Measurements from ENCODE around the gene TBL1Y.

The TBL1Y gene

GRCh38 chrY:6967736-6968135 lies 57.2 kb downstream of the TBL1Y start:
- TF ChIP-seq FOXK2 (IDR thresholded peaks at IDR 0.05) (no peak), FOXA1 (IDR thresholded peaks at IDR 0.05) (no peak), FOXM1 (IDR thresholded peaks at IDR 0.05; ENCODE audit: borderline replicate concordance) (no peak), PKNOX1 (IDR thresholded peaks at IDR 0.05) (no peak), TARDBP (IDR thresholded peaks at IDR 0.05) (no peak), L3MBTL2 (conservative IDR thresholded peaks at IDR 0.05) (no peak), BHLHE40 (IDR thresholded peaks at IDR 0.05; ENCODE audit: borderline replicate concordance) (no peak), NFRKB (IDR thresholded peaks at IDR 0.05) (no peak), SP1 (IDR thresholded peaks at IDR 0.05) (no peak), ELF4 (IDR thresholded peaks at IDR 0.05) (no peak), CTBP1 (IDR thresholded peaks at IDR 0.05; ENCODE audit: borderline replicate concordance) (no peak), LEF1 (IDR thresholded peaks at IDR 0.05; ENCODE audit: borderline replicate concordance) (no peak), ARNT (IDR thresholded peaks at IDR 0.05) (no peak)

GRCh38 chrY:6968191-6968590 lies 57.7 kb downstream of the TBL1Y start:
- no peak for DNase-seq (ENCODE audit: extremely low spot score)
- POLR2A ChIA-PET = no interaction called here
- TF ChIP-seq FOXK2 (IDR thresholded peaks at IDR 0.05) (no peak), NFRKB (IDR thresholded peaks at IDR 0.05) (no peak), FOXM1 (IDR thresholded peaks at IDR 0.05; ENCODE audit: borderline replicate concordance) (no peak), CTBP1 (IDR thresholded peaks at IDR 0.05; ENCODE audit: borderline replicate concordance) (no peak), ZNF384 (IDR thresholded peaks at IDR 0.05) (no peak), ARNT (IDR thresholded peaks at IDR 0.05) (no peak), FOXA1 (IDR thresholded peaks at IDR 0.05) (no peak), BHLHE40 (IDR thresholded peaks at IDR 0.05; ENCODE audit: borderline replicate concordance) (no peak), L3MBTL2 (conservative IDR thresholded peaks at IDR 0.05) (no peak), ELF4 (IDR thresholded peaks at IDR 0.05) (no peak), LEF1 (IDR thresholded peaks at IDR 0.05; ENCODE audit: borderline replicate concordance) (no peak), HDGF (IDR thresholded peaks at IDR 0.05; ENCODE audit: borderline replicate concordance) (no peak), SP1 (IDR thresholded peaks at IDR 0.05) (no peak), TARDBP (IDR thresholded peaks at IDR 0.05) (no peak)
- CTCF ChIA-PET = no interaction called here

More at GRCh38 chrY:6967736-6968135, 57.2 kb downstream of the TBL1Y start:
- DNase-seq (ENCODE audit: extremely low spot score) = no peak
- POLR2A ChIA-PET = no interaction called here
- CTCF ChIA-PET = no interaction called here

DNA sequence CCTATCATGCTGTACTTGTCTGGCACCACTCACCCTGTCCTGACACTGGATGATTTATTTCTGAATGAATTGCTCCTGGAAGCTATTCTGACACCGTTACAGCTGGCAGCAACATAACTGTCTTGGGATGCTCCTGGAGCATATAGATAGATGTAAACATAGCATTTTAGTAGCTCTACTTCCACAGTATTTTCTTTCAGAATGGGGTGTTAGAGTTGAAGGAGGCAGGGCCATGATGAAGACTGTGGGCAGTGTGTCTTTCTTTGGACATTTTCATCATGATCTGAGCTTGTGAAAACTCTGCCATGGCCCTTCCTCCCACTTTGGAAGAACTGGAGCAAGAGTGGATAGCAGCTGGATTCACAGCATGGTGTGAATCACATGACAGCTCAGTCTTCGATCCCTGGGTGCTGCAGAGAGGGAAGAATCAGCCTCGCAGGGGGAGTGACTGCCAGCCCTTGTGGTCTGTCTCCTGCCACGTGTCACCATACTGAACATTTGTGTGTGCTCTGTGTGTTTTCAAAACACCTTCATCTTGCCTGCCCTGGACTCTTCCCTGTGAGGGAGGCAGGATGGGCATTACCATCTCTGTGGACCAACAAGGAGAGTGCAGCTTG lies 61.9 kb downstream of the TBL1Y start:
- ChIA-PET POLR2A (no interaction called here), CTCF (no interaction called here)
- TF ChIP-seq BHLHE40 (IDR thresholded peaks at IDR 0.05; ENCODE audit: borderline replicate concordance) (no peak), SP1 (IDR thresholded peaks at IDR 0.05) (no peak), PKNOX1 (IDR thresholded peaks at IDR 0.05) (no peak), CTBP1 (IDR thresholded peaks at IDR 0.05; ENCODE audit: borderline replicate concordance) (no peak), ZNF384 (IDR thresholded peaks at IDR 0.05) (no peak), ARNT (IDR thresholded peaks at IDR 0.05) (no peak), SUZ12 (IDR thresholded peaks at IDR 0.05) (no peak), NFRKB (IDR thresholded peaks at IDR 0.05) (no peak), L3MBTL2 (conservative IDR thresholded peaks at IDR 0.05) (no peak), HDGF (IDR thresholded peaks at IDR 0.05; ENCODE audit: borderline replicate concordance) (no peak), ELF4 (IDR thresholded peaks at IDR 0.05) (no peak), LEF1 (IDR thresholded peaks at IDR 0.05; ENCODE audit: borderline replicate concordance) (no peak), FOXA1 (IDR thresholded peaks at IDR 0.05) (no peak), TARDBP (IDR thresholded peaks at IDR 0.05) (no peak)
- DNase-seq (ENCODE audit: extremely low spot score) = no peak

GRCh38 chrY:6974971-6975370 lies 64.5 kb downstream of the TBL1Y start:
- ChIA-PET CTCF (no interaction called here), POLR2A (no interaction called here)
- DNase-seq (ENCODE audit: extremely low spot score) = no peak
- TF ChIP-seq SUZ12 (IDR thresholded peaks at IDR 0.05) (no peak), L3MBTL2 (conservative IDR thresholded peaks at IDR 0.05) (no peak), LEF1 (IDR thresholded peaks at IDR 0.05; ENCODE audit: borderline replicate concordance) (no peak), FOXA1 (IDR thresholded peaks at IDR 0.05) (no peak), CTBP1 (IDR thresholded peaks at IDR 0.05; ENCODE audit: borderline replicate concordance) (no peak), ARNT (IDR thresholded peaks at IDR 0.05) (no peak), SP1 (IDR thresholded peaks at IDR 0.05) (no peak), FOXK2 (IDR thresholded peaks at IDR 0.05) (no peak), FOXM1 (IDR thresholded peaks at IDR 0.05; ENCODE audit: borderline replicate concordance) (no peak), PKNOX1 (IDR thresholded peaks at IDR 0.05) (no peak), ZNF384 (IDR thresholded peaks at IDR 0.05) (no peak), ELF4 (IDR thresholded peaks at IDR 0.05) (no peak), NFRKB (IDR thresholded peaks at IDR 0.05) (no peak), TARDBP (IDR thresholded peaks at IDR 0.05) (no peak), BHLHE40 (IDR thresholded peaks at IDR 0.05; ENCODE audit: borderline replicate concordance) (no peak)

DNA sequence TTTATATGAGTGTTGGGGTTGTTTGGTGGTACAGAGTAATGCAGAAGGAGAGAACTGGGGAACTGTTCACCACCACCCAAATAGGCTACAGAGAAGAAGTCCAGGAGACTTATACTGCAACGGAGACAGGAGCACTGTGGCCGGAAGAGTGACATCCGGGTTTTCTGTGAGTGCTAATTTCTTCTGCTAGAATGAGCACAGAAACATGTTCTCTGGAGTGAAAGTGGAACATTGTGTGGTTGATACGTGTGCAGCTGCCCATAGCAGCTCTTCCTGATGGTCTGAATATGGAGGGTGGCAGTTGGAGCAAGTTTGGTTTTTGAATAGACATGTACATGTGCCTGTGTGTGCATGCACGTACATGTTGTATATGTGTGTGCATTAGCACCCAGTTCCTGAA lies 67.3 kb downstream of the TBL1Y start:
- TF ChIP-seq FOXA1 (IDR thresholded peaks at IDR 0.05) (no peak), TARDBP (IDR thresholded peaks at IDR 0.05) (no peak), FOXM1 (IDR thresholded peaks at IDR 0.05; ENCODE audit: borderline replicate concordance) (no peak), NFRKB (IDR thresholded peaks at IDR 0.05) (no peak), ARNT (IDR thresholded peaks at IDR 0.05) (no peak), LEF1 (IDR thresholded peaks at IDR 0.05; ENCODE audit: borderline replicate concordance) (no peak), FOXK2 (IDR thresholded peaks at IDR 0.05) (no peak), ELF4 (IDR thresholded peaks at IDR 0.05) (no peak), ZNF384 (IDR thresholded peaks at IDR 0.05) (no peak)
- CTCF ChIA-PET = no interaction called here
- DNase-seq (ENCODE audit: extremely low spot score) = no peak
- POLR2A ChIA-PET = no interaction called here

DNA sequence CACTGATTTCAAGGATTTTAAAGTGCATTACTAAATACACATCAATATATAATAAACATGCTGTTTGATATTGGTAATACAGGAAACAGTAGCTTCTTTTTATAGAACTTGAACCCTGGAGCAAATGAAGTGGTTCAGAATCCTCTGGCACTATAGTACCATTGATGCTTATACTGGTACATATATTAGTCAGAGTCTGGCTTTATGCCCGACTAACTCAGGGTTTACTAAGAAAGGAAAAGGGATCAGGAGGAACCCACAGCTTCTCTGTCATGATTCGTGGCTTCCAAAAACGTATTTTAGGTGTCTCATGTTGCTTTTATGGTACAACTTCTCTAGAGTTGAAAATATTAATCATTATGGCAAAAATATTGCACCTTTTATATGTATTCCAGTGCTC lies 72.7 kb downstream of the TBL1Y start:
- ChIA-PET POLR2A (no interaction called here), CTCF (no interaction called here)
- TF ChIP-seq CTBP1 (IDR thresholded peaks at IDR 0.05; ENCODE audit: borderline replicate concordance) (no peak), ZNF384 (IDR thresholded peaks at IDR 0.05) (no peak), FOXK2 (IDR thresholded peaks at IDR 0.05) (no peak), NFRKB (IDR thresholded peaks at IDR 0.05) (no peak), ELF4 (IDR thresholded peaks at IDR 0.05) (no peak)
- DNase-seq (ENCODE audit: extremely low spot score) = no peak
